Midbrain (tissue), 1 donor: ENCODE measurements around the gene GLRX3.

Experiments used
- DNase-seq: peaks from one replicate; lab custom pipeline; 2025; lab: John Stamatoyannopoulos, UW

GLRX3 gene

GRCh38 chr10:130137659-130138478, 1.7 kb downstream of the GLRX3 start:
- no peak for DNase-seq

GRCh38 chr10:130138479-130138866, 2.3 kb downstream of the GLRX3 start:
- no peak for DNase-seq

GRCh38 chr10:130140425-130140824, 4.2 kb downstream of the GLRX3 start:
- no peak for DNase-seq

DNA sequence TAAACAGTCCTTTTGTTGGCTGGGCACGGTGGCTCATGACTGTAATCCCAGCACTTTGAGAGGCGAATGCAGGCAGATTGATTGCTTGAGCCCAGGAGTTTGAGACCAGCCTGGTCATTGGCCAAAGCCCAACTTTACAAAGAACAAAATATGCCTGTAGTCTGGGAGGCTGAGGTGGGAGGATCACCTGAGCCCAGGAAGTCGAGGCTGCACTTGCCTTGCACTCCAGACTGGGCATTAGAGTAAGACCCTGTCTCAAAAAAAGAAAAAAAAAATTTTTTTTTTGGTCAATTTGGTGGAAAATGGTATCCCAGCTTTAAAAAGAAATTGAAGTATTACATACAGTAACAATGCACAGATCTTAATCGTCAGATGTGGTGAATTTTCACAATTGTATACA, 4.8 kb downstream of the GLRX3 start:
- DNase-seq: no peak

GRCh38 chr10:130141460-130141859, 5.3 kb downstream of the GLRX3 start:
- DNase-seq: no peak

- DNase-seq: no peak
These were observed 5.7 kb downstream of the GLRX3 start for GRCh38 chr10:130141878-130142277.

DNA sequence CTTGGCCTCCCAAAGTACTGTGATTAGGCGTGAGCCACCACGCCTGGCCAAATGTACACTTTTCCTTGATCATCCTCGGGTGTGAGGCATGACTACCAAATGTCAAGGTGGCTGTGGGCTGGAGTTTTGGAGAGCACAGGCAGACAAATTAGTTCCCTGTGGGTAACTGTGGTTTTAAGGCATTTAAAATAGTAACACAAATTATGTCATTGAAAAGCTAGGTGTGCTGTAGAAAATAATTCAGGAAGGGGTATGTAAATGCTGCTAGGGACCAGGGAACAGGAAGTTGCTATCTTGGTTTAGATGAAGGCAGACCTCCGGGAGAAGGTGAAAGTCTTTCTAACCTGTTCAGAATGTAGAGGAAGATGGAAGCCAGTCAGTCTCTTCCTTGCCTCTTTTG, 9.9 kb downstream of the GLRX3 start:
- no peak for DNase-seq

- no peak for DNase-seq
These were observed 23.1 kb downstream of the GLRX3 start for GRCh38 chr10:130159192-130159794.

DNA sequence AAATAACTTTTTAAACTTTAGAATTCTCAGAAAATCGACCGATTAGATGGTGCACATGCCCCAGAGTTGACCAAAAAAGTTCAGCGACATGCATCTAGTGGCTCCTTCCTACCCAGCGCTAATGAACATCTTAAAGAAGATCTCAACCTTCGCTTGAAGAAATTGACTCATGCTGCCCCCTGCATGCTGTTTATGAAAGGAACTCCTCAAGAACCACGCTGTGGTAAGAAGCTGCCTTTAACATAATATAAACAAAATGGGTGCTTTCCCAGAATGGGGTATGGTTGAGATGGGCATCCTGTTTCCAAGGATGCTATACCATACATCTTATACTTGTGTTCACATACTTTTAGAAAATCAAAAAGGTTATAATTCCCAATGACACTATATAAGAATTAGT, 24.6 kb downstream of the GLRX3 start:
- no peak for DNase-seq

DNA sequence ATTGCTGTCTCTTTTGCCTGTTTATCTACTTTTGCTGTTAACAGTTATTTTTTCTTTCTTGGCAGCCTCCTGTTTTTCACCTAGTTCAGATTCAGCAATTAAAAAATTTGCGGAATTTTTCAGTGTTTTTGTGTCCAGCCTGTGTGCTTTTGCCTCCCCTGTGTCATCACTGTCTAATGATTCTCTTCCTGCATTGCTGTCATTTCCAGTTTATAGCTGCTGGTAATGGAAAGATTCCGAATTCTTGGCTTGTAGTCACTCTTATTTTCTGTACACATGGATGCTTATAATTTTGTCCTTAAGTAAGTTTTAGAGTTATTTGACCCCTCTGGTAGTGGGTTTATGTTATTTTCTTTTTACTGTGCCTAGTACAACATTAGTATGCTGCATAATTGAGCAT, 25.1 kb downstream of the GLRX3 start:
- DNase-seq: no peak

- no peak for DNase-seq
These were observed 31.0 kb downstream of the GLRX3 start for GRCh38 chr10:130167193-130167592.

GRCh38 chr10:130167707-130168106, 31.5 kb downstream of the GLRX3 start:
- no peak for DNase-seq

DNA sequence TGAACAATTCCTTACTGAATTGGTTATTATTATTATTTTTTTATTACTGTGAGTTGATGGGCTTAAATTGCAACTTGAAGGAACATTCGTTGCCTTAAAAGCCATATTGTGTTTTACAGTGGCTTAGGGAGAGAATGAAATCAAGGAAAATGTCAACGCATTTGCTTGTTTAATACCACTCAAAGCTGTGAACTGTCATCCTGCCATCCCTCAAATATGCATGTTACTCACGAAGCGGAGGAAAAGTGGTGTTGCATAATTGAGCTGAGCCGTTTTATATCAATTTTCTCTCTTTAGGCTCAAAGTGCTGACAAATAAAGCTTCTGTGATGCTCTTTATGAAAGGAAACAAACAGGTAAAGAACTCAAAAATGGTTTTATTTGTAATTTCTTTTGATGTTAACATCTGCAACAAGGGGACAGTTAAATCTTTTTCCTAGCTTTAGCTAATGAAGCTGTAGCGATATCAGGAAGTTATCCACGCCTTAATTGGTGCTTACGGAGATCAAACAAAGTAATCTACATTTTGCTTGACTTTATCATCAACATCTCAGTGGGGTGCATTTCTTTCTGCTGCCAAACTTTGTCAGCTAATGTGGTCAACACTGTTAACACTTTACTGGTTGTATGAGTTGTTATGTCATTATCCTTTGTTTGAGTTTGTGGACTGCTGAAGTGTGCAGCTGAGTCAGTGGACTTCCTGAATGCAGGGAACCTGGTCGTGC, 33.1 kb downstream of the GLRX3 start:
- DNase-seq: no peak

DNA sequence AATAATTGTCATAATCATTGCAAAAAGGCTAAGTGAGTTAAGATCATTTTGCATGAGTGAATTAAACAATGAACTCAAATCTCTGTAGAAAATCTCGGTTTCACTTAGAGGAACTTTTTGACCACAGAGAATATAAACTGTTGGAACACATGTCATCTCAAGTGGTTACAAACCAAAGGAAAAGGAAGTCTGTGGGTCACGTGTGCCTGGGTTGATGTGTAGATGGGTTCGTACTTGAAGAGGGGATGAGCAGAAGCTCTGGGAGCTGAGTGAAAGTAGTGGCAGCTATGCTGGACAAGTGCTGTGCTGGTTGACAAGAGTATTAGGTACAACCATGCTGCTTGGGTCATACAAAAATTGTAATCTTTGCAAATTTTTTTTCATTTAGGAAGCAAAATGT, 35.0 kb downstream of the GLRX3 start:
- no peak for DNase-seq

DNA sequence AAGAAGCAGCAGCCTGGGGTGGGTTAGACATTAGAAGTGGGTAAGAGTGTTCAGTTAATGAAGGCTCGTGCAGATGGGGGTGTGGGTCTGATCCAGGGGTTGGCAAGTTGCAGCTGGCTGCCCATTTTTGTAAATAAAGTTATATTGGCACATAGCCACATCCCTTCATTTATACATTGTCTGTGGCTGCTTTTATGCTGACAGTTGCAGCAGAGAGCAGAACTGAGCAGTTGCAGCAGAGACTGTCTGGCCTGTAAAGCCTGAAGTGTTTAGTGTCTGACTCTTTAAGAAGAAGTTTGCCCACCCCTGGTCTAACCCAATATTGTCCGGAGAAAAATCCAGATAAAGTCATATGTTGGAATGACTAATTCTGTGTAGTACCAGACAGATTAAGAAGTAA, 38.1 kb downstream of the GLRX3 start:
- no peak for DNase-seq

- DNase-seq: no peak
These were observed 38.9 kb downstream of the GLRX3 start for GRCh38 chr10:130175074-130175473.

GRCh38 chr10:130177250-130177649, 41.1 kb downstream of the GLRX3 start:
- peak; percentile 10 for DNase-seq

DNA sequence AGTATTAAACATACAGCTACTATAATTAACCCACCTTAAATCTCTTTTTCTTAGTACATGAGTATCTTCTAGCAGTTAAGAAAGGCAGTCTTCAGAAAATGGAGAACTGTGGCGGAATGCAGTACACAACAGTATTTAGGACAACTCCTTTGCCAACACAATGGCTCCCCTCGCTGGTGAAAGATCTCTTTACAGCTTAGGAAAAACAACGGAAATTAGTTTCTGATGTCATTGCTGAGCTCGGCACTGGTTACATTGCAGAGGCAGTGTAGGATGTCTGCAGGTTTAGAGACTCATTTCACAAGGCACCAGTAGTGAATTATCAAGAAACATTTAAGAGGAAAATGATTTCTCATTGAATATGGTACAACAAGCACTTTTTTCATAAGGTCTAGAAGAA, 43.4 kb downstream of the GLRX3 start:
- DNase-seq: peak; percentile 76

- no peak for DNase-seq
These were observed 44.2 kb downstream of the GLRX3 start for GRCh38 chr10:130180416-130180815.

DNA sequence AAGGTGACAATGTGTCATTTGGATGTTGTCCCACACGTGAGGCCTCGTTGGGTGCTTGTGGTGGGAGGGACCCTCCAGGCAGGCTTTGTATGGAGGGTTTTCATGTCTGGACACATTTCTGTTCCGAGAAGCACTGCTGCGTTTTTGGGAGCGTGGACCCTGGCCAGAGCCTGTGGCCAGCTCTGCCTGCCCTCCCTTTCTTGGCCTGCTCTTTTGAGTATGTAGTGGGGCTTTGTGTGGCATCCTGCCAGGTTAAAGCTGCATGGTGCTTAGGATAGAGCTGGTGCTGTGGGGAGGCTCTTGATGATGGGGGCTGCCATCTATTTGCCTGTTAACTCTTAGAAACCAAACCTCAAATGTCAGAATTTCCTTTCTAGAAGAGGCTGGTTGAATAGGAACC, 45.7 kb downstream of the GLRX3 start:
- no peak for DNase-seq

DNA sequence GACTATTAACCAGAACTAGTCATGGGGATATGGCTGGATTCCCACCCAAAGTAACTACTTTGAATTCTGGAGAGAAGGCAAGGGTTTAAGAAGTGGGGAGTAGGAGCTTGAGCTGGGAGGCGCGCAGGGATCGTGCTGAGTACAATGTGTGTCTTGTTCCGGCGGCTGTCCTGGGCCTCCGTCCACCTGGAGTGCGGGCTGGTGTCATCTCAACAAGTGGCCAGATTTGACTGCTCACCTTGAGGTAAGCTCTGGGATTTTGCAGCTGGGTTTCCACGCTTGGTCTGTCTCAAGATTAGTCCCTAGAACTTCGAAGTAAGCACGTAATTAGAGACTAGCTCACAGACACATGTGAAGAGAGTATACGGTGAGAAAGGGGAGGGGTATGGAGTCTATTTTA, 49.4 kb downstream of the GLRX3 start:
- no peak for DNase-seq

DNA sequence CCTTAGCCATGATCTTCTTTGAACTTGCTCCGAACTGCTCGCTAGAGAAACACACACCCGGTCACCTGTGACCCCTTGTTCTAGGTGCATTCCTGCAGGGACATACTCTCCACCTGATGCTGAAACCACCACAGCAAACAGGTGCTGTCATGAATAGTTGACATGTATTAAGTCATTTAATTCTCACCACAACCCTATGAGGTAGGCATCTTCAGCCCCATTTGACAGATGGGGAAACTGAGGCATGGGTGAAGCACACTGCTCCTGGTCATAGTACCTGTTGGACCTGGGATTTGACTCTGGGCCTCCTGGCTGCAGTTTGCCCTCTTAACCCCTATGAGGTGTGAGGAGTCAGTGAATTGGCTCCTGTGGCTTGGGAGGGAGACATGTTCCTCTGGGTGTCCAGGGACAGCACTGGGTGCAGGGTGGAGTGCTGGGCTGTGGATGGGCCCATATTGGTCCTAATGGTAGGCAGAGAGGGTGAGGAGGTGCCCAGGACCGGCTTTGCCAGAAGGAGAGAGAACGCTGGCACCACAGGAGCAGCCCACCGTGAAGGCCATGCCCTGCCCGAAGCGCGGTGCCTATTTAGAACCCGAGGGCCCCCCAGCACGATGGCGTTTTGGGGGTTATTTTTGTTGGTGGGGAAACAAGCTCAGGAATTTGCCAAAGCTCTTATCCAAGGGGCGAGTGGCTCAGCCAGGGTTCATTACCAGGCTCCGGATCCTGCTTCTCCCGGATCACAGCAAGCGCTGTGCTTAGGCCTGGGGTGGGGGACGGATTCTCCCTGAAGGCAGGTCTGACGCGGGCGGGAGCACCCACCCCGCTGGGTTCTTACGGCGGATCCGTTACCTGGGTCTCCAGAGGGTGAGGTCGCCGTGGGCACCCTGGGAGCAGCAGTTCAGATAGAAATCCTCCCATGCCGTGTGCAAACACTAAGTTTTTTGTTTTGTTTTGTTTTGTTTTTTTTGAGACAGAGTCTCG, 52.3 kb downstream of the GLRX3 start:
- DNase-seq: no peak
